Loucy (cell line): ENCODE measurements around the gene CNTNAP2.

Source experiments
- H2AFZ ChIP-seq: fragments of 200-600 bp; sonication (generic); 2 replicates; pipeline ENCODE4 v1.6.0; 2016; ENCODE audit warnings: antibody characterized with exemption, mild to moderate bottlenecking, low read length, moderate library complexity
- H3F3A ChIP-seq: fragments of 200-600 bp; 2 replicates; pipeline ENCODE4 v1.6.0; 2016; ENCODE audit warnings: antibody characterized with exemption, low read depth, mild to moderate bottlenecking
- H3K27me3 ChIP-seq: fragments of 200-600 bp; sonication (generic); 2 replicates; pipeline ENCODE4 v1.6.1; 2014; ENCODE audit warnings: low read length, mild to moderate bottlenecking; ENCODE audit not compliant: insufficient read depth, poor library complexity, severe bottlenecking
- H3K36me3 ChIP-seq: fragments of 200-600 bp; sonication (generic); 2 replicates; pipeline ENCODE4 v1.6.1; 2016; ENCODE audit warnings: low read length; ENCODE audit not compliant: insufficient read depth
- H3K4me1 ChIP-seq: fragments of 200-600 bp; sonication (generic); 2 replicates; pipeline ENCODE4 v1.5.1; 2014; ENCODE audit warnings: low read length, mild to moderate bottlenecking; ENCODE audit not compliant: insufficient read depth, poor library complexity, severe bottlenecking
- H3K4me2 ChIP-seq: fragments of 200-600 bp; sonication (generic); 2 replicates; pipeline ENCODE4 v1.6.0; 2014; ENCODE audit warnings: antibody characterized with exemption, low read length, low read depth, mild to moderate bottlenecking; ENCODE audit not compliant: poor library complexity, severe bottlenecking
- H3K4me3 ChIP-seq: fragments of 200-600 bp; sonication (generic); 2 replicates; pipeline ENCODE4 v1.5.1; 2014; ENCODE audit warnings: low read length, mild to moderate bottlenecking, mixed read lengths; ENCODE audit not compliant: poor library complexity, severe bottlenecking
- H3K79me2 ChIP-seq: fragments of 200-600 bp; sonication (generic); 2 replicates; pipeline ENCODE4 v1.6.1; 2014; ENCODE audit warnings: low read length; ENCODE audit not compliant: insufficient read depth
- H3K9ac ChIP-seq: fragments of 200-600 bp; sonication (generic); 2 replicates; pipeline ENCODE4 v1.6.0; 2014; ENCODE audit warnings: mild to moderate bottlenecking, low read depth, low read length, moderate library complexity; ENCODE audit not compliant: poor library complexity, severe bottlenecking
- H3K9me2 ChIP-seq: fragments of 200-600 bp; sonication (generic); replicated peaks from 2 replicates; pipeline ENCODE4 v1.6.1; 2016; ENCODE audit warnings: low read depth, low read length, mixed read lengths
- H3K9me3 ChIP-seq: fragments of 200-600 bp; sonication (generic); 2 replicates; pipeline ENCODE4 v1.6.1; 2014; ENCODE audit warnings: mild to moderate bottlenecking, antibody characterized with exemption, low read length, low read depth; ENCODE audit not compliant: insufficient read depth
- H4K20me1 ChIP-seq: fragments of 200-600 bp; sonication (generic); 2 replicates; pipeline ENCODE4 v1.6.0; 2014; ENCODE audit warnings: antibody characterized with exemption, low read length, mild to moderate bottlenecking; ENCODE audit not compliant: insufficient read depth, poor library complexity, severe bottlenecking
- EZH2phosphoT487 ChIP-seq: fragments of 200-600 bp; IDR thresholded peaks from 2 replicates; pipeline ENCODE4 v1.6.1; 2018; ENCODE audit warnings: antibody characterized with exemption, mild to moderate bottlenecking, moderate library complexity, borderline replicate concordance
- TF ChIP-seq, protein P1 (sequence below): fragments of 200-600 bp; sonication (generic); conservative IDR thresholded peaks from 2 replicates; pipeline ENCODE4 v1.5.1; 2014; ENCODE audit warnings: mild to moderate bottlenecking, antibody characterized with exemption, low read length

CNTNAP2 gene

DNA sequence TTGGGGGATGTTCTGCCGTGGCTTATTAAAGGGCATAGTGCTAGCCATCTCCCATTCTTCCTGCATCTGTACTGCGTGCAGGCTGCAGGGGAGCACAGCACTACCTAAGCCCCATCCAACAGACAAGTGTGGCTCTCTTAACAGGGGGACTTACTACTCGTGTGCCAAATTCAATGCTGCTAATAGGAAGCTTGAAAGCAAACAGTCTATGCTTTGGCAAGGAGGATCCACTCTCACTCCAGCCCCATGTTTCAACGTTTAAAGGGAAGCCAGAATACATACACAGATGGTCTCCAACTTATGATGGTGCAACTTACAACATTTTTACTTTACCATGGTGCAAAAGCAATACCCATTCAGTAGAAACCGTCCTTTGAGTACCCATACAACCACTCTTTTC, 2245.9 kb downstream of the CNTNAP2 start:
- Histone ChIP-seq H3K4me3 (no peak overlapping the region), H3K9me2 (no peaks in the 10 kb centered on the region), H3F3A (peaks cover 4% of the 10 kb centered on the region; the same call in 1 of the 2 replicates), H3K36me3 (no peaks in the 10 kb centered on the region), H2AFZ (no peak overlapping the region), H3K4me2 (no peak overlapping the region), H3K9me3 (no peaks in the 10 kb centered on the region; the same call in 1 of the 2 replicates), H3K79me2 (no peaks in the 10 kb centered on the region), H4K20me1 (no peaks in the 10 kb centered on the region), H3K27me3 (no peaks in the 10 kb centered on the region), H3K9ac (no peak overlapping the region), H3K4me1 (no peaks in the 10 kb centered on the region)
- no peak for TF ChIP-seq EZH2phosphoT487
- TF ChIP-seq, protein P1, sequence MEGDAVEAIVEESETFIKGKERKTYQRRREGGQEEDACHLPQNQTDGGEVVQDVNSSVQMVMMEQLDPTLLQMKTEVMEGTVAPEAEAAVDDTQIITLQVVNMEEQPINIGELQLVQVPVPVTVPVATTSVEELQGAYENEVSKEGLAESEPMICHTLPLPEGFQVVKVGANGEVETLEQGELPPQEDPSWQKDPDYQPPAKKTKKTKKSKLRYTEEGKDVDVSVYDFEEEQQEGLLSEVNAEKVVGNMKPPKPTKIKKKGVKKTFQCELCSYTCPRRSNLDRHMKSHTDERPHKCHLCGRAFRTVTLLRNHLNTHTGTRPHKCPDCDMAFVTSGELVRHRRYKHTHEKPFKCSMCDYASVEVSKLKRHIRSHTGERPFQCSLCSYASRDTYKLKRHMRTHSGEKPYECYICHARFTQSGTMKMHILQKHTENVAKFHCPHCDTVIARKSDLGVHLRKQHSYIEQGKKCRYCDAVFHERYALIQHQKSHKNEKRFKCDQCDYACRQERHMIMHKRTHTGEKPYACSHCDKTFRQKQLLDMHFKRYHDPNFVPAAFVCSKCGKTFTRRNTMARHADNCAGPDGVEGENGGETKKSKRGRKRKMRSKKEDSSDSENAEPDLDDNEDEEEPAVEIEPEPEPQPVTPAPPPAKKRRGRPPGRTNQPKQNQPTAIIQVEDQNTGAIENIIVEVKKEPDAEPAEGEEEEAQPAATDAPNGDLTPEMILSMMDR = no peak

DNA sequence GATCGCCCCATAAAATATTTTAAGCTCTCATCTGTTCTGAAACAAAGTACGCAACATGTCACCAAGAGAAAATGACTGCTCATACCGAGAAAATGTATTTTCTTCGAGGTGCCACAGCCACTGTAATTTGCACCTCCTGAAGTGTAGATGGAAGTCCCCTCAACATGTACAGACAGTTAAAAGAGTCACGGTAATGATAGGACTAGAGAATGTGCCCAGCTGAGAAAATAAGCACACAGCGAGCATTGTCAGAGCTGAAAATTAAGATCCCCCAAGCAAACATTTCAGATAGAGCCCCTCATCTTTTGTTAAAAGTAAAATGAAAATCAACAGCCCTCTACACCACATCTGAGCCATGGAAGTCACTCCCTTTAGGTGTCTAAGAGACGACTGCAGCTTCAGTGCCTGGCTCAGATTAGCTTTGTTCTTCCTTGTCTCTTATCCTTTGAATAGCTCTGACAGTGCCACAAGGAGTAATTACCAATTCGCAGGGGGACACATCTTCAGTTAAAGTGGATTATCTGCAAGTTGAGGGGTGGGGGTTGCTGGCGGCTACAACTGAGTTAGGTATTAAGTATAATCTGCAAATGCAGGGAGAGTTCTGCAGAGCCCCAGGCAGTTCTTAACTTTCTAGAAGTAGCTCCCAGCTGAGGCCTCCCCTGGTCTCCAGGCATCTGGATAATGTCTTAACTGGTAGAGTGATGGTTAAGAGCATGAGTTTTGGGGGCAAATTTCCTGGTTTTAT, 2251.3 kb downstream of the CNTNAP2 start:
- H2AFZ ChIP-seq = no peak overlapping the region
- no peaks in the 10 kb centered on the region; the same call in 1 of the 2 replicates for H3K9me3 ChIP-seq

DNA sequence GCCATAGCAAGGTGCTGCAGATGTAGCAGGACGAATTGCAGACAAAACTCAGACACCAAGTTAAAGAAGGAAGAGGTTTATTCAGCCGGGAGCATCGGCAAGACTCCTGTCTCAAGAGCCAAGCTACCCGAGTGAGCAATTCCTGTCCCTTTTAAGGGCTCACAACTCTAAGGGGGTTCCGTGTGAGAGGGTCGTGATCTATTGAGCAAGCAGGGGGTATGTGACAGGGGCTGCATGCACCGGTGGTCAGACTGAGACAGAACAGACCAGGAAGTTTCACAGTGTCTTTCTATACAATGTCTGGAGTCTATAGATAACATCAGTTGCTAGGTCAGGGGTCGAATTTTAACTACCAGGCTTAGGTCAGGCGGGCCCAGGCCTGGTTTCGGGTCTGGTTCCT, 2252.0 kb downstream of the CNTNAP2 start:
- no peak for TF ChIP-seq EZH2phosphoT487
- TF ChIP-seq, protein P1 = no peak

More for the DNA sequence above, 2251.3 kb downstream of the CNTNAP2 start:
- Histone ChIP-seq H3K9me2 (no peaks in the 10 kb centered on the region), H3K4me3 (no peak overlapping the region), H3K36me3 (no peaks in the 10 kb centered on the region), H3K27me3 (no peaks in the 10 kb centered on the region), H3K4me2 (no peak overlapping the region), H4K20me1 (no peaks in the 10 kb centered on the region), H3K4me1 (no peaks in the 10 kb centered on the region), H3K79me2 (no peaks in the 10 kb centered on the region), H3K9ac (no peak overlapping the region), H3F3A (peaks cover 4% of the 10 kb centered on the region; the same call in 1 of the 2 replicates)
- TF ChIP-seq EZH2phosphoT487 = no peak
- TF ChIP-seq, protein P1 = no peak

More for the DNA sequence above, 2252.0 kb downstream of the CNTNAP2 start:
- Histone ChIP-seq H3K4me1 (no peaks in the 10 kb centered on the region), H4K20me1 (no peaks in the 10 kb centered on the region), H3K9me3 (no peaks in the 10 kb centered on the region; the same call in 1 of the 2 replicates), H3F3A (peaks cover 4% of the 10 kb centered on the region; the same call in 1 of the 2 replicates), H3K79me2 (no peaks in the 10 kb centered on the region), H3K27me3 (no peaks in the 10 kb centered on the region), H3K9ac (no peak overlapping the region), H3K4me3 (no peak overlapping the region), H2AFZ (no peak overlapping the region), H3K4me2 (no peak overlapping the region), H3K36me3 (no peaks in the 10 kb centered on the region), H3K9me2 (no peaks in the 10 kb centered on the region)
